Measurements from ENCODE around the gene NT5C. TPM values are rescaled to one million over a fixed set of nuclear protein-coding genes. Genes with fewer than 3 reads are reported as not detected.

The NT5C gene
- total and polyA plus RNA-seq, 12 donors, result 17.1 to 71.7 (median 23.6) TPM

DNA sequence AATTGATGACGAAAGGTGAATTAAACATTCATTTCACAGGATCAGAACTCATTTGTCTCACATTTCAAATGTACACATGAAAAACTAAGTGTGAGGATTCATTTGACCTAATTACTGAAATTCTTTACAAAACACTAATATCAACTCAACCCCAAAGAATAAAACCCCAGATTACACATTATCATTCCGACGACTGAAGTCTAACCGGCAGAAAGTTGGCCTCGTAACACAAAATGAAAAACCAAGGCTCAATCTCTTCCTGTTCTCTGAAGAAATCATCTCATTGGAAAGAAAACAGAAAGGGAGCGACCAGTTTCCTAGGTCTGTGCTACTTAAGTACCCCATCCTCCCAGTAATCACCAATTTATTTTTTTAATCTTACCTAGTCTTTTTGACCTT lies 21.0 kb upstream of the NT5C start:
- intact Hi-C loops (cut with DNase I), result loop anchor here in 2 of 10 donors (5.0 kb wide), 1 partner anchor 40 kb away; no protein-coding TSS in a partner anchor
- Histone ChIP-seq H3K27ac (no peak overlapping the region), H3K4me1 (peaks cover 0 to 39% (median 13%) of the 10 kb centered on the region in 9 donors), H3K36me3 (peaks cover 0 to 12% (median 0%) of the 10 kb centered on the region in 9 donors), H3K27me3 (no peaks in the 10 kb centered on the region), H3K4me3 (peak overlapping the region in 1 of 10 donors; percentile 89), H3K9me3 (no peaks in the 10 kb centered on the region)
- TF ChIP-seq CTCF (IDR thresholded peaks at IDR 0.05), result no peak
- WGBS, 2 donors, result 86 to 90% methylated on average over 6 of the region's 6 CpGs
- no peak for DNase-seq
- no peak for ATAC-seq

- Histone ChIP-seq H3K4me3 (no peak overlapping the region), H3K27ac (no peak overlapping the region), H3K4me1 (peaks cover 0 to 43% (median 13%) of the 10 kb centered on the region in 9 donors), H3K27me3 (no peaks in the 10 kb centered on the region), H3K36me3 (peaks cover 0 to 18% (median 0%) of the 10 kb centered on the region in 9 donors), H3K9me3 (no peaks in the 10 kb centered on the region)
- intact Hi-C loops (cut with DNase I), result loop anchor here in 2 of 10 donors (5.0 kb wide), 1 partner anchor 40 kb away; no protein-coding TSS in a partner anchor
- DNase-seq (no peak), ATAC-seq (no peak)
- TF ChIP-seq CTCF (IDR thresholded peaks at IDR 0.05), result no peak
- WGBS, 2 donors, result 94 to 96% methylated on average over 6 of the region's 6 CpGs
Observed at GRCh38 chr17:75151930-75152329, 20.4 kb upstream of the NT5C start.

DNA sequence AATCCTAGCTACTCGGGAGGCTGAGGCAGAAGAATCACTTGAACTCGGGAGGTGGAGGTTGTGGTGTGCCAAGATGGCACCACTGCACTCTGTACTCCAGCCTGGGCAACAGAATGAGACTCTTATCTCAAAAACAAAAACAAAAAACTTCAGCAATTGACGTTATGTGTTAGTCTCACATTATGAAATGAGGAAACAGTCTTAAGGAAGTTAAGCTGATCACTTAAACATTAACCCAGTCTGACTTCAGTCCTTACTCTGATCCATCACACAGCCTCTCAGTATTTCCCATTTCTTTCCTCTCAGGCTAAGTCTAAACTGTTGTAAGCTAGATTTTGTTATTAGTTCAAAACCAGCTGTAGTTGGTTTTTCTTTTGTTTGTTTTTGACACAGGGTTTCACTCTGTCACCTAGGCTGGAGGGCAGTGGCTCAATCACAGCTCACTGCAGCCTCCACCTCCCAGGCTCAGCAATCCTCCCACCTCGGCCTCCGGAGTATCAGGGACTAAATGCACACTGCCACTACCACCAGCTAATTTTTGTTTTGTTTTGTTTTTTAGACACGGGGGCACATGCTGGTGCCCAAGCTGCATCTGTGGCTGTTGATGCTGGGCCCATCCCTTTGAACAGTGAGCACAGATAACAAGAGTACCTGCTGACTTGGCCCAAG lies 16.5 kb upstream of the NT5C start:
- no peak for TF ChIP-seq CTCF (IDR thresholded peaks at IDR 0.05)
- DNase-seq (no peak), ATAC-seq (no peak)
- Histone ChIP-seq H3K4me3 (no peak overlapping the region), H3K27ac (peak overlapping the region in 1 of 10 donors; percentile 76), H3K36me3 (peaks cover 0 to 57% (median 7%) of the 10 kb centered on the region in 9 donors), H3K27me3 (no peaks in the 10 kb centered on the region), H3K9me3 (no peaks in the 10 kb centered on the region), H3K4me1 (peaks cover 0 to 38% (median 3%) of the 10 kb centered on the region in 9 donors)
- intact Hi-C loops (cut with DNase I), result no loop called here
- 86 to 89% methylated on average over 6 of the region's 6 CpGs for WGBS, 2 donors

- WGBS, 2 donors, result 87 to 90% methylated on average over 3 of the region's 3 CpGs
- Histone ChIP-seq H3K9me3 (no peaks in the 10 kb centered on the region), H3K36me3 (peaks cover 0 to 67% (median 7%) of the 10 kb centered on the region in 9 donors), H3K4me3 (no peak overlapping the region), H3K4me1 (peaks cover 0 to 26% (median 0%) of the 10 kb centered on the region in 9 donors), H3K27me3 (no peaks in the 10 kb centered on the region), H3K27ac (peak overlapping the region in 1 of 10 donors; percentile 76)
- intact Hi-C loops (cut with DNase I), result no loop called here
- TF ChIP-seq CTCF (IDR thresholded peaks at IDR 0.05), result no peak
- ATAC-seq, result no peak
- DNase-seq, result no peak
Observed at GRCh38 chr17:75146592-75146991, 15.1 kb upstream of the NT5C start.
